Type B pancreatic cell (in vitro differentiated cells): ENCODE data around the gene BACH2. TPM values are rescaled to one million over a fixed set of nuclear protein-coding genes. Genes with fewer than 3 reads are reported as not detected.
A peak's percentile ranks its signal among the peaks of the same experiment; 100 is the strongest.
"Not testable (repeated sequence)": the region's sequence is repeated elsewhere in the genome, so short reads cannot be mapped to it uniquely, and the experiment has no call there.

Experiments
- DNase-seq: peaks from one replicate; pipeline ENCODE4 v3.0.0; 2021; ENCODE audit warnings: mixed read lengths; ENCODE audit not compliant: unreplicated experiment; ENCODE audit errors: extremely low spot score
- H3K27ac Mint-ChIP-seq: 2 replicates; pipeline ENCODE4 v1.8.0; 2021; ENCODE audit warnings: mild to moderate bottlenecking, mixed read lengths
- H3K27me3 Mint-ChIP-seq: 2 replicates; pipeline ENCODE4 v1.8.0; 2021; ENCODE audit warnings: mixed read lengths
- H3K36me3 Mint-ChIP-seq: 2 replicates; pipeline ENCODE4 v1.8.0; 2021; ENCODE audit warnings: mixed read lengths
- H3K4me1 Mint-ChIP-seq: one replicate; pipeline ENCODE4 v1.8.0; 2021; ENCODE audit warnings: mixed read lengths; ENCODE audit not compliant: unreplicated experiment
- H3K4me3 Mint-ChIP-seq: 2 replicates; pipeline ENCODE4 v1.8.0; 2021; ENCODE audit warnings: mild to moderate bottlenecking, mixed read lengths
- H3K9me3 Mint-ChIP-seq: 2 replicates; pipeline ENCODE4 v1.8.0; 2021; ENCODE audit warnings: mixed read lengths
- CTCF ChIP-seq: fragments of 200-600 bp; sonication (generic); conservative IDR thresholded peaks from 2 replicates; pipeline ENCODE4 v1.5.0; 2021; ENCODE audit warnings: antibody characterized with exemption, mild to moderate bottlenecking
- total RNA-seq: library from RNA; stranded (reverse); gene quantifications from 2 replicates; pipeline ENCODE4 v1.2.1, GENCODE V29; 2021; ENCODE audit warnings: low replicate concordance

The BACH2 gene
- total RNA-seq, 1 donor from 2014 or later, result 33.5 TPM

- peaks cover 7% of the 10 kb centered on the region for H3K9me3 Mint-ChIP-seq
- no peak for TF ChIP-seq CTCF
- no peak overlapping the region for H3K27ac Mint-ChIP-seq
- H3K4me1 Mint-ChIP-seq, result no peaks in the 10 kb centered on the region
- no peak for DNase-seq
- H3K36me3 Mint-ChIP-seq, result no peaks in the 10 kb centered on the region
- H3K27me3 Mint-ChIP-seq, result no peaks in the 10 kb centered on the region
- no peak overlapping the region for H3K4me3 Mint-ChIP-seq
Measured at GRCh38 chr6:89916136-89916920, 380.3 kb downstream of the BACH2 start.

- Mint-ChIP-seq H3K9me3 (no peaks in the 10 kb centered on the region), H3K27ac (no peak overlapping the region), H3K4me3 (no peak overlapping the region), H3K36me3 (no peaks in the 10 kb centered on the region), H3K4me1 (peaks cover 8% of the 10 kb centered on the region), H3K27me3 (no peaks in the 10 kb centered on the region)
- no peak for TF ChIP-seq CTCF
- DNase-seq, result no peak
Measured at GRCh38 chr6:89910902-89911240, 385.8 kb downstream of the BACH2 start.

- H3K9me3 Mint-ChIP-seq, DNase-seq, H3K4me1 Mint-ChIP-seq, H3K36me3 Mint-ChIP-seq, H3K27me3 Mint-ChIP-seq, H3K27ac Mint-ChIP-seq: not testable (repeated sequence)
- peak overlapping the region; percentile 44 for H3K4me3 Mint-ChIP-seq
Measured at GRCh38 chr6:89910001-89910901, 386.4 kb downstream of the BACH2 start.

GRCh38 chr6:89895276-89895874, 401.3 kb downstream of the BACH2 start:
- H3K27ac Mint-ChIP-seq, result no peak overlapping the region

GRCh38 chr6:89894169-89894568, 402.5 kb downstream of the BACH2 start, which contains the start of gene GJA10:
TSS of gene GJA10 (plus strand) at chr6:89894469. CDS start at chr6:89894469, 0 bp downstream.
- H3K27me3 Mint-ChIP-seq, result peaks cover 29% of the 10 kb centered on the region

More at GRCh38 chr6:89895276-89895874, 401.3 kb downstream of the BACH2 start:
- no peak for TF ChIP-seq CTCF
- H3K4me1 Mint-ChIP-seq, result peaks cover 5% of the 10 kb centered on the region
- no peak overlapping the region for H3K4me3 Mint-ChIP-seq
- H3K9me3 Mint-ChIP-seq, result no peaks in the 10 kb centered on the region
- no peak for DNase-seq
- H3K27me3 Mint-ChIP-seq, result peaks cover 29% of the 10 kb centered on the region
- H3K36me3 Mint-ChIP-seq, result no peaks in the 10 kb centered on the region

More at GRCh38 chr6:89894169-89894568, 402.5 kb downstream of the BACH2 start, which contains the start of gene GJA10:
- no peaks in the 10 kb centered on the region for H3K36me3 Mint-ChIP-seq
- TF ChIP-seq CTCF, result no peak
- H3K9me3 Mint-ChIP-seq, result no peaks in the 10 kb centered on the region
- peaks cover 5% of the 10 kb centered on the region for H3K4me1 Mint-ChIP-seq
- no peak within 1 kb of the TSS for H3K27ac Mint-ChIP-seq
- no peak within 1 kb of the TSS for H3K4me3 Mint-ChIP-seq
- DNase-seq, result no peak
